ENCODE data around the gene ANO6. TPM values are rescaled to one million over a fixed set of nuclear protein-coding genes. Genes with fewer than 3 reads are reported as not detected.

ANO6 gene
- total RNA-seq, 2 experiments from 2014 or later: 13.1 to 13.6 TPM

DNA sequence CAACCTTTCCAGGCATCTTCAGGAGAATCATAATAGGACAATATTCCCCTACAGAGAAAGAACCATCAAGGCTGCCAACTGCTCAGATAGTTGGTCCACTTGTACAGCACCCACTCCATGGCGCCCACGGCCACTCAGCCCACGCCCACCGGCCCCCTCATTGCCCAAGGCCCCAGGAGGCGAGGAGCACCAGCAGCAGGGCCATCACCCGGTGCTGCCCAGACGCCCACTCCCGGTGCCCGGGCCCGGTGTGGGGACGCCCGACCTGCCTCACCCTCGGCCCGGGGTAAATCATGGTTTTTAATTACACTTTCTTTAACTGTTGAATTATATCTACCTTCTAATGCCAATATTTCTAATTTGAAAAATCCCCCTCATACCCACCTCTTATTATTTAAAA is 41.3 kb upstream of the ANO6 start:
- intact Hi-C loops (cut with micrococcal nuclease): no loop called here
- TF ChIP-seq CTCF (IDR thresholded peaks at IDR 0.05): no peak
- DNase-seq (no peak), ATAC-seq (no peak)
- peaks cover 30% of the 10 kb centered on the region for H3K36me3 Mint-ChIP-seq (ENCODE audit: low read depth)
- H3K27ac Mint-ChIP-seq: no peak overlapping the region
- ChIA-PET CTCF (interaction anchor here (0.7 kb wide), 1 partner anchor 229 kb away, joined by 3 read pairs; no protein-coding TSS in a partner anchor), POLR2A (no interaction called here)
- H3K9me3 Mint-ChIP-seq: peaks cover 24% of the 10 kb centered on the region
- H3K27me3 Mint-ChIP-seq: no peaks in the 10 kb centered on the region
- H3K4me3 Mint-ChIP-seq: no peak overlapping the region
- H3K4me1 Mint-ChIP-seq (ENCODE audit: low read depth): no peaks in the 10 kb centered on the region

GRCh38 chr12:45178771-45179170 is 37.1 kb upstream of the ANO6 start:
- Mint-ChIP-seq H3K27ac (no peak overlapping the region), H3K9me3 (peaks cover 27% of the 10 kb centered on the region), H3K4me3 (no peak overlapping the region), H3K4me1 (ENCODE audit: low read depth) (no peaks in the 10 kb centered on the region), H3K36me3 (ENCODE audit: low read depth) (peaks cover 34% of the 10 kb centered on the region), H3K27me3 (no peaks in the 10 kb centered on the region)
- TF ChIP-seq CTCF (IDR thresholded peaks at IDR 0.05): no peak
- no peak for DNase-seq
- POLR2A ChIA-PET: no interaction called here
- no peak for ATAC-seq
- intact Hi-C loops (cut with micrococcal nuclease): no loop called here
- CTCF ChIA-PET: interaction anchor here (0.9 to 1.1 kb wide), 2 partner anchors 8 to 98 kb away, joined by 3 to 5 read pairs; no protein-coding TSS in a partner anchor

GRCh38 chr12:45182511-45182910 is 33.4 kb upstream of the ANO6 start:
- DNase-seq (no peak), ATAC-seq (no peak)
- H3K27ac Mint-ChIP-seq: no peak overlapping the region
- H3K36me3 Mint-ChIP-seq (ENCODE audit: low read depth): peaks cover 19% of the 10 kb centered on the region
- ChIA-PET POLR2A (no interaction called here), CTCF (interaction anchor here (1.2 to 3.5 kb wide), 4 partner anchors 14 to 361 kb away, joined by 3 to 17 read pairs (median 4); no protein-coding TSS in a partner anchor)
- intact Hi-C loops (cut with micrococcal nuclease): no loop called here
- no peaks in the 10 kb centered on the region for H3K4me1 Mint-ChIP-seq (ENCODE audit: low read depth)
- peaks cover 19% of the 10 kb centered on the region for H3K9me3 Mint-ChIP-seq
- H3K4me3 Mint-ChIP-seq: no peak overlapping the region
- no peaks in the 10 kb centered on the region for H3K27me3 Mint-ChIP-seq
- TF ChIP-seq CTCF (IDR thresholded peaks at IDR 0.05): no peak

GRCh38 chr12:45183246-45183645 is 32.6 kb upstream of the ANO6 start:
- ChIA-PET CTCF (interaction anchor here (1.2 to 3.5 kb wide), 6 partner anchors 12 to 360 kb away, joined by 3 to 17 read pairs (median 4); no protein-coding TSS in a partner anchor), POLR2A (no interaction called here)
- Mint-ChIP-seq H3K27ac (no peak overlapping the region), H3K4me3 (no peak overlapping the region), H3K4me1 (ENCODE audit: low read depth) (no peaks in the 10 kb centered on the region), H3K36me3 (ENCODE audit: low read depth) (peaks cover 11% of the 10 kb centered on the region), H3K27me3 (no peaks in the 10 kb centered on the region), H3K9me3 (peaks cover 12% of the 10 kb centered on the region)
- no peak for ATAC-seq
- DNase-seq: no peak
- intact Hi-C loops (cut with micrococcal nuclease): no loop called here
- peak; percentile 46 for TF ChIP-seq CTCF (IDR thresholded peaks at IDR 0.05)

DNA sequence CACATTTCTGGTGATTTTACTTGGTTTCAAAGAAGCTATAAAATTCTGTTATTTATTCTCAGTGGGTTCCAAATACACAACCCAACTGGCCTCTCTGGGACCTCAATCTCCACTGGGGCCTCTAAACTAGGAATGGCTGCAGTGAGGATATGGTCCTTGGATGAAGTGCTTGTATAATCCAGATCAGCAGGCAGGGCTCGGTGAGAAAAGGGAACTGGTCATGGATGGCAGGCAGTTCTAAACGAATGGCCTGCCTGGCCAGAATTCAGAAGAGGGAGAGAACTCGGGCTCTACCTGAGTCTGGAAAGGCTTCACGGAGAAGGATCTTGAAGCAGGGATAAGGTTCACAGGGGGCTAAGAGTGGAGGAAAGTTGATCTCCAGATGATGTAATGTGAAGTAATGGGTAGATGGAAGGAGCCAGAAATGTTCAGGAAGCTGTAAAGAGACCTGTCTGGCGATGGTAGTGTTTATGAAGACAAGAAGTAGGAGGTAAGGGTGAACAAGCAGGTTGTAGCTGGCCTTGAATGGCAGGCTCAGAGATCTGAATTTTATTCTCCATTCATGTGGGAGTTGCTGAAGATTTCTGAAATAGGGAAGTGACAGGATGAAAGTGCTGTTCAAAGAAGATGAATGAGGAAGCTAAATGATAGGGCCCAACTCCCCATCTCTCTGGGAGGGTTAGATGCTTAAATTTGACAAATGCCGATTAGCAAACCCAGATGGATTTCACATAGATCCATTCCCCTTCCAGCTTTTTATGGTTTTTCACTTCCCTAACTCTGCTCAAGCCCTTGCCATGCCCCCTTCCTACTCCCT is 31.5 kb upstream of the ANO6 start:
- POLR2A ChIA-PET: no interaction called here
- intact Hi-C loops (cut with micrococcal nuclease): no loop called here
- Mint-ChIP-seq H3K36me3 (ENCODE audit: low read depth) (peaks cover 3% of the 10 kb centered on the region), H3K27ac (no peak overlapping the region), H3K27me3 (no peaks in the 10 kb centered on the region), H3K4me1 (ENCODE audit: low read depth) (no peaks in the 10 kb centered on the region), H3K9me3 (peaks cover 4% of the 10 kb centered on the region), H3K4me3 (no peak overlapping the region)
- TF ChIP-seq CTCF (IDR thresholded peaks at IDR 0.05): no peak
- CTCF ChIA-PET: interaction anchor here (0.6 to 3.5 kb wide), 6 partner anchors 12 to 316 kb away, joined by 3 to 17 read pairs (median 4); no protein-coding TSS in a partner anchor
- ATAC-seq: no peak
- DNase-seq: no peak
